ENCODE results near the gene TMEM266.
"Not testable (repeated sequence)": the region's sequence is repeated elsewhere in the genome, so short reads cannot be mapped to it uniquely, and the experiment has no call there.

TMEM266 gene

DNA sequence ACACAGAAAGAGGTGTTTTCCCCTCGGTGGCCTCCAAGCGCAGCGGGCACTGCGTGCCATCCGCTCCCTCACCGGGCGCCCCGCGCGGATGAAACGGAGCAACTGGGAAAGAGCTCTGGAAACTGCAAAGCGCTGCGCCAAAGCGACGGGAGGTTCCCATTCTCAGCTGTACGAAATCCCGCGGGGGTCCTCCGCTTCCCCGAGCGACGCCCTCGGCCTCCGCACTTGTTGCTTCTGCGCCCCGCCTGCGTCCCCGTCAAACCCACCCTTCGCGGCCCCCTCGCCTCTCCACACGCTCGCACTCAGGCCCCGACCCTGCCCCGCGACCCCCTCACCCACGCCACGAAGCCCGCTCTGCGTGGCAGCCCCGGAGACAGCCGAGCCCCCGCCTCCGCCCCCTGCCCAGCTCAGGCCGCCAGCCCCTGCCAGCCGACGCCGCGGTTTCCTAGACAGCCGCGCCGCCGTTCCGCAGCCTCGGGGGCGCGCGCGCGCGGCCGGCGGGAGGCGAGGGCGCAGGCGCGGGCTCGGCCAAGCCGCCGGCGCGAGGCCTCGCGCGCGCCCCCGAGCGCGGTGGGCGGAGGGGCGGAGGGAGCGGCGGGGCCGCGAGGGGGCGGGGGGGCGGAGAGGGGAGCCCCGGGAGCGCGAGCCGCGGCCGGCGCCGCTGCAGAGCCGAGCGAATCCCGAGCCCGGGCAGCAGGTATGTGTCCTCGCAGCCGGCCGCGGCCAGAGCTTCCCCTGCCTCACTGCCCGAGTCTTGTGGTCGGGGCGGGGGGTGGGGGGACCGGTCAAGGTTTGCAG, at the start of gene TMEM266:
Gene TMEM266 (plus strand): TSS at position 666 of the 798 bp plus-strand sequence. CDS start 74,279 bp downstream, outside the sequence.
- peak; percentile 88 for DNase-seq (ENCODE audit: low spot score)
- TF ChIP-seq CTCF (IDR thresholded peaks at IDR 0.05; ENCODE audit: extremely low read depth, missing control alignments) = no peak

GRCh38 chr15:76010613-76011012, 49.2 kb upstream of the TMEM266 start:
- DNase-seq (ENCODE audit: low spot score) = no peak
- TF ChIP-seq CTCF (IDR thresholded peaks at IDR 0.05; ENCODE audit: extremely low read depth, missing control alignments) = no peak

GRCh38 chr15:76011627-76012551, 47.9 kb upstream of the TMEM266 start, which contains the start of gene NRG4:
Gene NRG4 (minus strand): TSS chr15:76012424. CDS start chr15:76011230, 1,194 bp downstream.
- DNase-seq (ENCODE audit: low spot score) = no peak
- no peak for TF ChIP-seq CTCF (IDR thresholded peaks at IDR 0.05; ENCODE audit: extremely low read depth, missing control alignments)

DNA sequence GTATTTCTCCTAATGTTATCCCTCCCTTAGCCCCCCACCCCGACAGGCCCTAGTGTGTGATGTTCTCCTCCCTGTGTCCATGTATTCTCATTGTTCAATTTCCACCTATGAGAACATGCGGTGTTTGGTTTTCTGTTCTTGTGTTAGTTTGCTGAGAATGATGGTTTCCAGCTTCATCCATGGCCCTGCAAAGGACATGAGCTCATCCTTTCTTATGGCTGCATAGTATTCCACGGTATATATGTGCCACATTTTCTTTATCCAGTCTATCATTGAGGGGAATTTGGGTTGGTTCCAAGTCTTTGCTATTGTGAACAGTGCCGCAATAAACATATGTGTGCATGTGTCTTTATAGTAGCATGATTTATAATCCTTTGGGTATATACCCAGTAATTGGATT, 46.3 kb upstream of the TMEM266 start:
- not testable (repeated sequence) for DNase-seq (ENCODE audit: low spot score)

GRCh38 chr15:76024021-76024768, 35.6 kb upstream of the TMEM266 start:
- DNase-seq (ENCODE audit: low spot score) = no peak
- TF ChIP-seq CTCF (IDR thresholded peaks at IDR 0.05; ENCODE audit: extremely low read depth, missing control alignments) = no peak

DNA sequence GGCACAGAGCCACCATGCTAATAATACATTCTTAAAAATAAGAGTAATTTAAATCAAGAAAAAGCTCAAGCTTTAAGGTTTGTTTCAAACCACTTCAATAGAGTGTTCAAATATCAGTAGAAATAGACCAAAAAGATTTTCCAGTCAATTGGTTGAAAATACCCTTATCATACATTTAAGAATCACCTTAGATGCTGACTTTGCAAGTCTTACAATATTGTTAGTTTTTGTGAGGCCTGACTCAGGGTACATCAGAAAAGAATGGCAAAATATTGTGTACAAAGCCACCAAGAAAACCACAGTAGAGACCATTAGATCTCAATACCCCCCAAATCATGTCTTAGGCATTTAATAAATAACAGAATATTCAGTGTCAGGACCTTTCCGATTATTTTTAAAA, 27.7 kb upstream of the TMEM266 start:
- TF ChIP-seq CTCF (IDR thresholded peaks at IDR 0.05; ENCODE audit: extremely low read depth, missing control alignments) = no peak
- DNase-seq (ENCODE audit: low spot score) = no peak

DNA sequence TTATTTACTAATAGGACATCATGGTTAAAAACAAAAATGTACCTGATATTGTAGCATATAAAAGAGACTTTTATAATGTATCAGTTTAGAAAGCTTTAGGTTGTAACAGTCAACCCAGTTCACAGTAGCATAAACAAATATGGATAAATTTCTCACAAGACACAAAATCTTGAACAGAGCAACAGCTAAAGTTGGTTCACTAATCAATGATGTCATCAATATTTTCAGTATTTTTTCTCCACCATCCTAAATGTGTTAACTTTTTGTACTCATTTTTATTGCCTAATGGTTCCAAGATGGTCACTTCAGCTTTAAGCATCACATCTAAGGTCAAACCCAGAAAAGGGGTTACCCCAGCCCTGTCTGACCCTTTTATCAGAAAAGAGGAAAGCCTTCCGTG, 26.3 kb upstream of the TMEM266 start:
- no peak for DNase-seq (ENCODE audit: low spot score)
- TF ChIP-seq CTCF (IDR thresholded peaks at IDR 0.05; ENCODE audit: extremely low read depth, missing control alignments) = no peak

Measured in GM20000 (cell line).